Endothelial cell (in vitro differentiated cells): ENCODE measurements around the gene FAM3B. TPM values are rescaled to one million over a fixed set of nuclear protein-coding genes. Genes with fewer than 3 reads are reported as not detected.

Source experiments
- DNase-seq: peaks from one replicate; pipeline ENCODE4 v3.0.0; 2021; ENCODE audit warnings: low spot score
- H3K27ac Mint-ChIP-seq: one replicate; pipeline ENCODE4 v1.8.0; 2021; ENCODE audit warnings: mixed read lengths, inconsistent platforms; ENCODE audit not compliant: unreplicated experiment
- H3K27me3 Mint-ChIP-seq: one replicate; pipeline ENCODE4 v1.8.0; 2021; ENCODE audit warnings: mild to moderate bottlenecking, moderate library complexity, mixed read lengths, inconsistent platforms; ENCODE audit not compliant: unreplicated experiment
- H3K36me3 Mint-ChIP-seq: one replicate; pipeline ENCODE4 v1.8.0; 2021; ENCODE audit warnings: mild to moderate bottlenecking, low read depth, mixed read lengths, inconsistent platforms; ENCODE audit not compliant: unreplicated experiment
- H3K4me1 Mint-ChIP-seq: one replicate; pipeline ENCODE4 v1.8.0; 2021; ENCODE audit warnings: mild to moderate bottlenecking, mixed read lengths, inconsistent platforms; ENCODE audit not compliant: unreplicated experiment
- H3K4me3 Mint-ChIP-seq: one replicate; pipeline ENCODE4 v1.8.0; 2021; ENCODE audit warnings: mild to moderate bottlenecking, mixed read lengths, inconsistent platforms; ENCODE audit not compliant: unreplicated experiment
- H3K9me3 Mint-ChIP-seq: one replicate; pipeline ENCODE4 v1.8.0; 2021; ENCODE audit warnings: mixed read lengths, inconsistent platforms; ENCODE audit not compliant: unreplicated experiment
- total RNA-seq: library from RNA; stranded (reverse); fragmentation: NEBNext Ultra II Directional; extraction: Animal tissue kit (Norgen Biotek cat#: 25700); gene quantifications from one replicate; pipeline ENCODE4 v1.2.1, GENCODE V29; 2021; ENCODE audit not compliant: unreplicated experiment
- TF ChIP-seq, protein P1 (sequence below): fragments of 200-600 bp; sonication (generic); IDR thresholded peaks from one replicate; pipeline ENCODE4 v1.5.0; 2021; ENCODE audit warnings: antibody characterized with exemption; ENCODE audit not compliant: unreplicated experiment

FAM3B gene
- total RNA-seq, 1 donor from 2014 or later = 0.33 TPM

DNA sequence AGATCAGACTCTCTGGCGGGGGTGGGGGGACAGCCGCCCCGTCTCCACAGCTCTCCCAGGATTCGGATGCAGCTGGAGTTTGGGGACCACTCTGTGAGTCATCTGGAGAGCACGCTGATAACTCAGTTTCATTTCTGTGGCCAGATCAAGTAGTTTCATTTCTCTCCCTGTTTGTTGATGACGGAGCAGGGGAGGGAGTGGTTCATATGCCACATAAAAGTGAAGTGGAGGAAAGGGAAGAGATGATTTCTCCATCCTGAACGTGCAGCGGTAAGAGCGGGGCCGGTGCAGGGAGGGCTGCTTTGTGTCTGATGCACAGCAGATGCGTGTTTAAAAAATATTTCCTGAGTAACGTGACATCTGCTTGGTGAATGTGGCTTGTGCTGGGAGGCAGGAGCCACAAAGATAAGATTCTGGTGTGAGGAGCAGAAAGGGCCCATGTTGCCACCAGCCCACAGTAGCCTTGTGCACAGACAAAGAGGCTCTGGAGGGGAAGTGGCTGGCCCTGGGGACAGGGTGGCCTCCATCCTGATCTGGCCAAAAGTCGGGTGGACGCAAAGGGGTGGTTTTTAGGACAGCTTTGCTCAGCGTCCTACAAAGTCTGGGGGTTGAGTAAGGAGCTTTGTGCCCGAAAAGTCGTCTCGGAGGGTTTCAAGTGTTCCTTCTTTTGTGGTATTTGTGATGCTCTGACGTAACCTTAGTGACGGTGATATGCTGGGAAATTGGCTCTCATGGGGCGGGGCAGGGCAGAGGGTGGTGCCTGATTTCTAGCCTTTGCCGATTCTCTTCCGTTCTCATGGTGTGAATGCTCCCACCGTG, 45.4 kb downstream of the FAM3B start, which contains the start of gene MX2:
TSS of gene MX2 (plus strand) at position 242 of the 819 bp plus-strand sequence. CDS start 14,880 bp downstream, outside the sequence.
- Mint-ChIP-seq H3K36me3 (no peaks in the 10 kb centered on the region), H3K27me3 (peaks cover 8% of the 10 kb centered on the region), H3K9me3 (no peaks in the 10 kb centered on the region), H3K27ac (no peak within 1 kb of the TSS), H3K4me1 (no peaks in the 10 kb centered on the region), H3K4me3 (no peak within 1 kb of the TSS)
- no peak for DNase-seq
- TF ChIP-seq, protein P1, sequence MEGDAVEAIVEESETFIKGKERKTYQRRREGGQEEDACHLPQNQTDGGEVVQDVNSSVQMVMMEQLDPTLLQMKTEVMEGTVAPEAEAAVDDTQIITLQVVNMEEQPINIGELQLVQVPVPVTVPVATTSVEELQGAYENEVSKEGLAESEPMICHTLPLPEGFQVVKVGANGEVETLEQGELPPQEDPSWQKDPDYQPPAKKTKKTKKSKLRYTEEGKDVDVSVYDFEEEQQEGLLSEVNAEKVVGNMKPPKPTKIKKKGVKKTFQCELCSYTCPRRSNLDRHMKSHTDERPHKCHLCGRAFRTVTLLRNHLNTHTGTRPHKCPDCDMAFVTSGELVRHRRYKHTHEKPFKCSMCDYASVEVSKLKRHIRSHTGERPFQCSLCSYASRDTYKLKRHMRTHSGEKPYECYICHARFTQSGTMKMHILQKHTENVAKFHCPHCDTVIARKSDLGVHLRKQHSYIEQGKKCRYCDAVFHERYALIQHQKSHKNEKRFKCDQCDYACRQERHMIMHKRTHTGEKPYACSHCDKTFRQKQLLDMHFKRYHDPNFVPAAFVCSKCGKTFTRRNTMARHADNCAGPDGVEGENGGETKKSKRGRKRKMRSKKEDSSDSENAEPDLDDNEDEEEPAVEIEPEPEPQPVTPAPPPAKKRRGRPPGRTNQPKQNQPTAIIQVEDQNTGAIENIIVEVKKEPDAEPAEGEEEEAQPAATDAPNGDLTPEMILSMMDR = no peak

DNA sequence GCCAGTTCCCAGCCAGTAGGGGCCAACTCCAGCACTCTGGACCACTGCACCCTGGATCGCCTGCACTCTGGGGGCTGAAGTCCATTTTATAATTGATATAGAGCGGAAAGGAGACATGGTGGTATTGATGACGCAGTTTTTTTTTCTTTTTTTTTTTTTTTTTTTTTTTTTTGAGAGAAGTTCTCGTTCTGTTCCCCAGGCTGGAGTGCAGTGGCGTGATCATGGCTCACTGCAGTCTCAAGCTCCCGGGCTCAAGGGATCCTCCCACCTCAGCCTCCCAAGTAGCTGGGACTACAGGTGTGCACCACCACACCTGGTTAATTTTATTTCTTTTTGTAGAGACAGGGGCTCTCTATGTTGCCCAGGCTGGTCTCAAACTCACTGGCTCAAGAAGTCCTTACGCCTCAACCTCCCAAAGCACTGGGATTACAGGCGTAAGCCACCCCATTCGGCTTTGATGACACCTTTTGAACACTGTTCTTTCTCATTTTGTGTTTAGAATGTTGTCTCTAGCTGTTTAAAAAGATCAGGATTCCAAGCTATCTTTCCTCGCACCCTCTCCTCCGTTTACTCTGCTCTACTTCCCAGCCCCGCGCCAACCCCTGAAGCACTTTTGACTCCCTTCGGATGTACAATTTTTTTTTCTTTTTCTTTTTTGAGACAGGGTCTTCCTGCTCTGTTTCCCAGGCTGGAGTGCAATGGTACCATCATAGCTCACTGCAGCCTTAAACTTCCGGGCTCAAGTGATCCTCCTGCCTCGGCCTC, 46.2 kb downstream of the FAM3B start:
- TF ChIP-seq, protein P1 = no peak
- Mint-ChIP-seq H3K27me3 (peaks cover 8% of the 10 kb centered on the region), H3K36me3 (no peaks in the 10 kb centered on the region), H3K27ac (no peak overlapping the region), H3K4me3 (no peak overlapping the region), H3K9me3 (no peaks in the 10 kb centered on the region), H3K4me1 (no peaks in the 10 kb centered on the region)
- no peak for DNase-seq

GRCh38 chr21:41363370-41364270, 47.0 kb downstream of the FAM3B start:
- Mint-ChIP-seq H3K27me3 (peaks cover 13% of the 10 kb centered on the region), H3K4me3 (no peak overlapping the region), H3K36me3 (no peaks in the 10 kb centered on the region), H3K4me1 (no peaks in the 10 kb centered on the region), H3K27ac (no peak overlapping the region), H3K9me3 (no peaks in the 10 kb centered on the region)
- no peak for DNase-seq
- TF ChIP-seq, protein P1 = no peak

- peaks cover 13% of the 10 kb centered on the region for H3K27me3 Mint-ChIP-seq
- no peaks in the 10 kb centered on the region for H3K9me3 Mint-ChIP-seq
- no peak overlapping the region for H3K27ac Mint-ChIP-seq
- H3K4me3 Mint-ChIP-seq = no peak overlapping the region
- no peaks in the 10 kb centered on the region for H3K4me1 Mint-ChIP-seq
- DNase-seq = no peak
- no peaks in the 10 kb centered on the region for H3K36me3 Mint-ChIP-seq
- TF ChIP-seq, protein P1 = no peak
Measured at GRCh38 chr21:41364308-41364707, 47.7 kb downstream of the FAM3B start.
